SK-N-SH treated with all-trans-retinoic acid at 6 μM for 48 hours (cell line): ENCODE measurements around the gene SORCS3.

Experiments used
- ATAC-seq: fragments of 200-7000 bp; cut with Tn5 transposase; 3 replicates; pipeline ENCODE4 v1.9.1; 2020; ENCODE audit warnings: mild to moderate bottlenecking, moderate library complexity
- ARNTL ChIP-seq: fragments of 450-650 bp; formaldehyde crosslinking; IDR thresholded peaks from 2 replicates; pipeline ENCODE4 v1.5.0; 2020; ENCODE audit warnings: low read depth, mild to moderate bottlenecking, moderate library complexity, borderline replicate concordance
- BACH2 ChIP-seq: fragments of 250-450 bp; sonication (Bioruptor Pico); IDR thresholded peaks from 2 replicates; pipeline ENCODE4 v1.9.0; 2021; ENCODE audit warnings: mild to moderate bottlenecking, borderline replicate concordance
- CSDC2 ChIP-seq: fragments of 250-450 bp; sonication (Bioruptor Pico); IDR thresholded peaks from 2 replicates; pipeline ENCODE4 v1.5.0; 2020; ENCODE audit warnings: mild to moderate bottlenecking, moderate library complexity
- ESRRG ChIP-seq: fragments of 250-450 bp; sonication (Bioruptor Pico); IDR thresholded peaks from 2 replicates; pipeline ENCODE4 v1.6.1; 2021; ENCODE audit warnings: mild to moderate bottlenecking
- GLIS3 ChIP-seq: fragments of 250-450 bp; sonication (Bioruptor Pico); IDR thresholded peaks from 2 replicates; pipeline ENCODE4 v1.5.0; 2020; ENCODE audit warnings: mild to moderate bottlenecking, moderate library complexity
- ISL1 ChIP-seq: fragments of 250-450 bp; sonication (Bioruptor Pico); IDR thresholded peaks from 2 replicates; pipeline ENCODE4 v2.1.2; 2022; ENCODE audit warnings: mild to moderate bottlenecking, moderate library complexity
- PPARA ChIP-seq: fragments of 250-450 bp; sonication (Bioruptor Pico); IDR thresholded peaks from 2 replicates; pipeline ENCODE4 v1.5.0; 2020; ENCODE audit warnings: mild to moderate bottlenecking, borderline replicate concordance
- RARB ChIP-seq: fragments of 250-450 bp; sonication (Bioruptor Pico); IDR thresholded peaks from 2 replicates; pipeline ENCODE4 v1.8.0; 2021; ENCODE audit warnings: mild to moderate bottlenecking, moderate library complexity
- SNAI2 ChIP-seq: fragments of 250-450 bp; sonication (Bioruptor Pico); IDR thresholded peaks from 2 replicates; pipeline ENCODE4 v1.5.0; 2020; ENCODE audit warnings: mild to moderate bottlenecking, moderate library complexity
- TOX ChIP-seq: fragments of 250-450 bp; sonication (Bioruptor Pico); IDR thresholded peaks from 2 replicates; pipeline ENCODE4 v1.8.0; 2021; ENCODE audit warnings: mild to moderate bottlenecking, moderate library complexity, borderline replicate concordance
- ZC3H10 ChIP-seq: fragments of 250-450 bp; sonication (Bioruptor Pico); IDR thresholded peaks from 2 replicates; pipeline ENCODE4 v1.5.1; 2021; ENCODE audit warnings: mild to moderate bottlenecking, moderate library complexity
- ZFP3 ChIP-seq: fragments of 250-450 bp; sonication (Bioruptor Pico); IDR thresholded peaks from 2 replicates; pipeline ENCODE4 v1.5.0; 2020; ENCODE audit warnings: mild to moderate bottlenecking, moderate library complexity
- ZFP30 ChIP-seq: fragments of 450-650 bp; formaldehyde crosslinking; IDR thresholded peaks from 2 replicates; pipeline ENCODE4 v1.5.0; 2022; ENCODE audit warnings: mild to moderate bottlenecking, moderate library complexity
- ZNF70 ChIP-seq: fragments of 450-650 bp; formaldehyde crosslinking; IDR thresholded peaks from 2 replicates; pipeline ENCODE4 v1.5.0; 2020; ENCODE audit warnings: mild to moderate bottlenecking, moderate library complexity
- ZNF8 ChIP-seq: fragments of 450-650 bp; formaldehyde crosslinking; IDR thresholded peaks from 2 replicates; pipeline ENCODE4 v1.5.0; 2020; ENCODE audit warnings: mild to moderate bottlenecking, moderate library complexity
- TF ChIP-seq, protein P1 (sequence below): fragments of 250-450 bp; sonication (Bioruptor Pico); IDR thresholded peaks from 2 replicates; pipeline ENCODE4 v1.8.0; 2020; ENCODE audit warnings: mild to moderate bottlenecking, moderate library complexity, borderline replicate concordance
- TF ChIP-seq, protein P2 (sequence below): fragments of 250-450 bp; sonication (Bioruptor Pico); IDR thresholded peaks from 2 replicates; pipeline ENCODE4 v1.5.1; 2021; ENCODE audit warnings: mild to moderate bottlenecking, moderate library complexity
- TF ChIP-seq, protein P3 (sequence below): fragments of 250-450 bp; sonication (Bioruptor Pico); IDR thresholded peaks from 2 replicates; pipeline ENCODE4 v1.5.0; 2020; ENCODE audit warnings: mild to moderate bottlenecking, moderate library complexity
- TF ChIP-seq, protein P4 (sequence below): fragments of 250-450 bp; sonication (Bioruptor Pico); IDR thresholded peaks from 2 replicates; pipeline ENCODE4 v1.5.1; 2020; ENCODE audit warnings: low read depth, mild to moderate bottlenecking, moderate library complexity

Gene SORCS3

DNA sequence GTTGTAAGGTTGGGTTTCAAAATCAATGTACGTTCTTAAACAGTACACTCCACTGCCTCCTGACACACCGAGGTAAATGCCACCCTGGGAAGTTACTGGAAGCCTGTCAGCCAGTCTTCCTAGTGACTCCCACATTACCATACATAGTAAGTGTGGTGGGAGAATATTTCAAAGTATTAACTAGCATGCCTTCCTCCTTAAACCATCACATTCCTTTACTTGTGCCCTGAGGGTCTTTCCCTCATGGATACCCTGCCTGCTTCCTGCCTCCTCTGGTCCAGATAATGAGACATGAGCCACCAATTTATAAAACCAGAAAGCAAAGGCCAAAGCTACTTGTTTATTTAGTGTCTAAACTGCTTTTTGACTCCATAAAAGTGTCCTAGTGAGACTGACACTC is 23.3 kb upstream of the SORCS3 start:
- ATAC-seq = no peak
- TF ChIP-seq CSDC2 (CRISPR knock-in tag) = no peak
- TF ChIP-seq, protein P1, sequence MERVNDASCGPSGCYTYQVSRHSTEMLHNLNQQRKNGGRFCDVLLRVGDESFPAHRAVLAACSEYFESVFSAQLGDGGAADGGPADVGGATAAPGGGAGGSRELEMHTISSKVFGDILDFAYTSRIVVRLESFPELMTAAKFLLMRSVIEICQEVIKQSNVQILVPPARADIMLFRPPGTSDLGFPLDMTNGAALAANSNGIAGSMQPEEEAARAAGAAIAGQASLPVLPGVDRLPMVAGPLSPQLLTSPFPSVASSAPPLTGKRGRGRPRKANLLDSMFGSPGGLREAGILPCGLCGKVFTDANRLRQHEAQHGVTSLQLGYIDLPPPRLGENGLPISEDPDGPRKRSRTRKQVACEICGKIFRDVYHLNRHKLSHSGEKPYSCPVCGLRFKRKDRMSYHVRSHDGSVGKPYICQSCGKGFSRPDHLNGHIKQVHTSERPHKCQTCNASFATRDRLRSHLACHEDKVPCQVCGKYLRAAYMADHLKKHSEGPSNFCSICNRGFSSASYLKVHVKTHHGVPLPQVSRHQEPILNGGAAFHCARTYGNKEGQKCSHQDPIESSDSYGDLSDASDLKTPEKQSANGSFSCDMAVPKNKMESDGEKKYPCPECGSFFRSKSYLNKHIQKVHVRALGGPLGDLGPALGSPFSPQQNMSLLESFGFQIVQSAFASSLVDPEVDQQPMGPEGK (CRISPR knock-in tag) = no peak

- no peak for ATAC-seq
- no peak for TF ChIP-seq TOX (CRISPR knock-in tag)
- TF ChIP-seq GLIS3 = no peak
- TF ChIP-seq ISL1 (CRISPR knock-in tag) = no peak
- no peak for TF ChIP-seq ZFP3 (CRISPR knock-in tag)
- no peak for TF ChIP-seq SNAI2
- no peak for TF ChIP-seq ZNF70 (CRISPR knock-in tag)
- TF ChIP-seq, protein P2, sequence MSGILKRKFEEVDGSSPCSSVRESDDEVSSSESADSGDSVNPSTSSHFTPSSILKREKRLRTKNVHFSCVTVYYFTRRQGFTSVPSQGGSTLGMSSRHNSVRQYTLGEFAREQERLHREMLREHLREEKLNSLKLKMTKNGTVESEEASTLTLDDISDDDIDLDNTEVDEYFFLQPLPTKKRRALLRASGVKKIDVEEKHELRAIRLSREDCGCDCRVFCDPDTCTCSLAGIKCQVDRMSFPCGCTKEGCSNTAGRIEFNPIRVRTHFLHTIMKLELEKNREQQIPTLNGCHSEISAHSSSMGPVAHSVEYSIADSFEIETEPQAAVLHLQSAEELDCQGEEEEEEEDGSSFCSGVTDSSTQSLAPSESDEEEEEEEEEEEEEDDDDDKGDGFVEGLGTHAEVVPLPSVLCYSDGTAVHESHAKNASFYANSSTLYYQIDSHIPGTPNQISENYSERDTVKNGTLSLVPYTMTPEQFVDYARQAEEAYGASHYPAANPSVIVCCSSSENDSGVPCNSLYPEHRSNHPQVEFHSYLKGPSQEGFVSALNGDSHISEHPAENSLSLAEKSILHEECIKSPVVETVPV (CRISPR knock-in tag) = no peak
- TF ChIP-seq, protein P3, sequence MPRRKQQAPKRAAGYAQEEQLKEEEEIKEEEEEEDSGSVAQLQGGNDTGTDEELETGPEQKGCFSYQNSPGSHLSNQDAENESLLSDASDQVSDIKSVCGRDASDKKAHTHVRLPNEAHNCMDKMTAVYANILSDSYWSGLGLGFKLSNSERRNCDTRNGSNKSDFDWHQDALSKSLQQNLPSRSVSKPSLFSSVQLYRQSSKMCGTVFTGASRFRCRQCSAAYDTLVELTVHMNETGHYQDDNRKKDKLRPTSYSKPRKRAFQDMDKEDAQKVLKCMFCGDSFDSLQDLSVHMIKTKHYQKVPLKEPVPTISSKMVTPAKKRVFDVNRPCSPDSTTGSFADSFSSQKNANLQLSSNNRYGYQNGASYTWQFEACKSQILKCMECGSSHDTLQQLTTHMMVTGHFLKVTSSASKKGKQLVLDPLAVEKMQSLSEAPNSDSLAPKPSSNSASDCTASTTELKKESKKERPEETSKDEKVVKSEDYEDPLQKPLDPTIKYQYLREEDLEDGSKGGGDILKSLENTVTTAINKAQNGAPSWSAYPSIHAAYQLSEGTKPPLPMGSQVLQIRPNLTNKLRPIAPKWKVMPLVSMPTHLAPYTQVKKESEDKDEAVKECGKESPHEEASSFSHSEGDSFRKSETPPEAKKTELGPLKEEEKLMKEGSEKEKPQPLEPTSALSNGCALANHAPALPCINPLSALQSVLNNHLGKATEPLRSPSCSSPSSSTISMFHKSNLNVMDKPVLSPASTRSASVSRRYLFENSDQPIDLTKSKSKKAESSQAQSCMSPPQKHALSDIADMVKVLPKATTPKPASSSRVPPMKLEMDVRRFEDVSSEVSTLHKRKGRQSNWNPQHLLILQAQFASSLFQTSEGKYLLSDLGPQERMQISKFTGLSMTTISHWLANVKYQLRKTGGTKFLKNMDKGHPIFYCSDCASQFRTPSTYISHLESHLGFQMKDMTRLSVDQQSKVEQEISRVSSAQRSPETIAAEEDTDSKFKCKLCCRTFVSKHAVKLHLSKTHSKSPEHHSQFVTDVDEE (CRISPR knock-in tag) = no peak
- no peak for TF ChIP-seq BACH2 (CRISPR knock-in tag)
- TF ChIP-seq PPARA = no peak
- TF ChIP-seq ARNTL (CRISPR knock-in tag) = no peak
- TF ChIP-seq, protein P4, sequence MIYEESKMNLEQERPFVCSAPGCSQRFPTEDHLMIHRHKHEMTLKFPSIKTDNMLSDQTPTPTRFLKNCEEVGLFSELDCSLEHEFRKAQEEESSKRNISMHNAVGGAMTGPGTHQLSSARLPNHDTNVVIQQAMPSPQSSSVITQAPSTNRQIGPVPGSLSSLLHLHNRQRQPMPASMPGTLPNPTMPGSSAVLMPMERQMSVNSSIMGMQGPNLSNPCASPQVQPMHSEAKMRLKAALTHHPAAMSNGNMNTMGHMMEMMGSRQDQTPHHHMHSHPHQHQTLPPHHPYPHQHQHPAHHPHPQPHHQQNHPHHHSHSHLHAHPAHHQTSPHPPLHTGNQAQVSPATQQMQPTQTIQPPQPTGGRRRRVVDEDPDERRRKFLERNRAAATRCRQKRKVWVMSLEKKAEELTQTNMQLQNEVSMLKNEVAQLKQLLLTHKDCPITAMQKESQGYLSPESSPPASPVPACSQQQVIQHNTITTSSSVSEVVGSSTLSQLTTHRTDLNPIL (CRISPR knock-in tag) = no peak
- TF ChIP-seq, protein P1 (CRISPR knock-in tag) = no peak
- TF ChIP-seq RARB = no peak
- TF ChIP-seq ZNF8 (CRISPR knock-in tag) = no peak
- TF ChIP-seq ZFP30 (CRISPR knock-in tag) = no peak
- TF ChIP-seq, all 23 proteins: peak for 0
Measured at GRCh38 chr10:104622175-104622574, 18.9 kb upstream of the SORCS3 start.

GRCh38 chr10:104622598-104623209 is 18.4 kb upstream of the SORCS3 start:
- ATAC-seq = no peak

More at GRCh38 chr10:104622598-104623209, 18.4 kb upstream of the SORCS3 start:
- TF ChIP-seq PPARA (no peak), ZC3H10 (CRISPR knock-in tag) (no peak), ESRRG (CRISPR knock-in tag) (no peak), SNAI2 (no peak), ISL1 (CRISPR knock-in tag) (no peak)
- TF ChIP-seq, protein P4 (CRISPR knock-in tag) = no peak
